Regular cardiac myocyte (primary cell): ENCODE data around the gene CCDC74A. TPM values are rescaled to one million over a fixed set of nuclear protein-coding genes. Genes with fewer than 3 reads are reported as not detected.

Experiments used
- total RNA-seq: library from RNA; depleted of rRNA; stranded (reverse); fragments of >200 nt; gene quantifications from 2 replicates; pipeline ENCODE4 v1.2.3, GENCODE V29; 2014

The CCDC74A gene
- 5.0 and 15.2 TPM in 2 replicates for total RNA-seq

GRCh38 chr2:131527131-131528001 lies at the start of gene CCDC74A:
CCDC74A (plus strand) TSS chr2:131527888; CDS start chr2:131527971, 83 bp downstream.

DNA sequence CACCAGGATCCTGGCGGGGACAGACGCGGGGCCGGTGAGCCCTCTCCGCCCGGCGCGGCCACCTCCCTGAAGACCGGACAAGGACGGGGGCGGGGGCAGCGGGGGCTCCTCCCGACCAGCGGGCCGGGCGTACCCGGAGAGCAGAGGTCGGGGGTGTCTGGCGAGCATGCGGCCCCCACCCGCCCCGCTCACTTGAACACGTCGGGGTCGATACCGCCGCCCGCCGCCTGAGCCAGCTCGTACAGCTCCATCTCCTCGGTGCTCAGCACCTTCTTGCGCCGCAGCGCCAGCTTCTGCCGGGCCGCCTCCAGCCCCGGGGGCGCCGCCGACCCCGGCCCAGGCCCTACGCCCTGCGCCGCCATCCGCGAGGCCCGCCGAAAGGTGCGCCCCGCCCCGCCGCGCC lies 35.7 kb upstream of the CCDC74A start, which contains the start of gene MZT2A:
Gene MZT2A (minus strand): TSS at position 383 of the 403 bp plus-strand sequence. CDS start 21 bp downstream, at position 362.

Other genes starting within 250 kb of the CCDC74A start
- not detected in 2 replicates for gene RAB6D, start 163.7 kb upstream of the CCDC74A start, total RNA-seq
- not detected in 2 replicates for gene TUBA3D, start 51.8 kb upstream of the CCDC74A start, total RNA-seq
- gene MZT2A, start 35.5 kb upstream of the CCDC74A start, total RNA-seq: 64.0 and 93.3 TPM in 2 replicates